K562 (cell line): ENCODE measurements around the gene PRKCE. TPM values are rescaled to one million over a fixed set of nuclear protein-coding genes. Genes with fewer than 3 reads are reported as not detected.

Source experiments
- ATAC-seq: fragments of 200-7000 bp; cut with Tn5 transposase; 3 replicates; pipeline ENCODE4 v1.9.1; 2020; ENCODE audit warnings: moderate library complexity
- BruUV-seq: library from RNA; stranded (reverse); fragments of 400-500 nt; replicated peaks from 2 replicates; lab custom pipeline; 2021; lab: Mats Ljungman, UMichigan
- CTCF ChIA-PET: fragments of 300-600 bp; formaldehyde crosslinking; extraction: SDS; loops from one replicate; lab custom pipeline; 2021; ENCODE audit warnings: low intra/inter-chr PET ratio; lab: Yijun Ruan, JAX
- POLR2A ChIA-PET: fragments of 300-600, 350-650 bp; sonication (Branson Sonifier 250); formaldehyde crosslinking; extraction: SDS; loops from one replicate; lab custom pipeline; 2021; ENCODE audit warnings: antibody characterized with exemption, inconsistent platforms; lab: Yijun Ruan, JAX
- DNase-seq, 4 experiments: peaks; one replicate each; pipeline versions ENCODE4 v3.0.0 to v3.0.0-alpha.2; 2011 to 2018; ENCODE audit warnings: low spot score in 3 of 4, mixed read lengths in 3 of 4; ENCODE audit errors: extremely low read depth in 1 of 4
- FAIRE-seq: peaks from 2 replicates; lab custom pipeline; 2011; peaks lifted over from hg19 to GRCh38; lab: Jason Lieb, UNC
- H2AFZ ChIP-seq: 2 replicates; pipeline ENCODE4 v1.6.0; 2011; ENCODE audit warnings: low read depth, low read length, control low read depth, inconsistent platforms
- H3K27ac ChIP-seq: fragments of 200-600 bp; 3 replicates; pipeline ENCODE4 v1.8.0; 2011; ENCODE audit warnings: low read depth, mild to moderate bottlenecking, control low read depth, inconsistent platforms, low read length, moderate library complexity, mixed read lengths; ENCODE audit errors: extremely low read depth
- H3K27me3 ChIP-seq, 2 experiments: fragments of 300-600 bp in 1 of 2; 2 replicates in 1 of 2; 3 replicates in 1 of 2; pipeline versions ENCODE4 v1.6.0 to v1.8.0; 2011; ENCODE audit warnings: inconsistent platforms in 2 of 2, low read length in 2 of 2, mild to moderate bottlenecking in 1 of 2, mixed read lengths in 1 of 2, moderate library complexity in 1 of 2; ENCODE audit not compliant: control insufficient read depth in 2 of 2, insufficient read depth in 2 of 2
- H3K36me3 ChIP-seq: fragments of 300-600 bp; 3 replicates; pipeline ENCODE4 v1.8.0; 2011; ENCODE audit warnings: mild to moderate bottlenecking, low read length, inconsistent platforms; ENCODE audit not compliant: control insufficient read depth, insufficient read depth
- H3K4me1 ChIP-seq, 2 experiments: fragments of 200-600 bp in 1 of 2; replicated peaks in 1 of 2; 2 replicates in 1 of 2; 3 replicates in 1 of 2; pipeline versions ENCODE4 v1.5.1 to v1.8.0; 2011; ENCODE audit warnings: inconsistent platforms in 2 of 2, low read length in 2 of 2, mild to moderate bottlenecking in 1 of 2, mixed read lengths in 1 of 2, moderate library complexity in 1 of 2; ENCODE audit not compliant: control insufficient read depth in 2 of 2, insufficient read depth in 2 of 2
- H3K4me2 ChIP-seq: 2 replicates; pipeline ENCODE4 v1.6.1; 2011; ENCODE audit warnings: low read length, control low read depth, inconsistent platforms, mixed read lengths; ENCODE audit not compliant: insufficient read depth
- H3K4me3 ChIP-seq: fragments of 200-600 bp; sonication (generic), shearing (Covaris generic); 2 replicates; pipeline ENCODE4 v1.5.1; 2016; ENCODE audit warnings: control low read depth, inconsistent platforms
- H3K79me2 ChIP-seq: fragments of 200-600 bp; 3 replicates; pipeline ENCODE4 v1.8.0; 2011; ENCODE audit warnings: low read length, inconsistent platforms; ENCODE audit not compliant: control insufficient read depth, insufficient read depth
- H3K9ac ChIP-seq, 2 experiments: 2 replicates each; pipeline versions ENCODE4 v1.6.0 to v1.6.1; 2011; ENCODE audit warnings: low read depth in 2 of 2, low read length in 2 of 2, control low read depth in 1 of 2, inconsistent platforms in 1 of 2, mild to moderate bottlenecking in 1 of 2, mixed read lengths in 1 of 2; ENCODE audit not compliant: insufficient read depth in 1 of 2
- H3K9me1 ChIP-seq: one replicate; pipeline ENCODE4 v1.6.0; 2011; ENCODE audit warnings: inconsistent platforms, mild to moderate bottlenecking, low read length, moderate library complexity; ENCODE audit not compliant: control insufficient read depth, insufficient read depth
- H3K9me3 ChIP-seq: replicated peaks from 2 replicates; pipeline ENCODE4 v1.5.1; 2011; ENCODE audit warnings: low read depth, low read length, inconsistent platforms; ENCODE audit not compliant: control insufficient read depth, insufficient read depth
- H4K20me1 ChIP-seq: replicated peaks from 2 replicates; pipeline ENCODE4 v1.6.1; 2011; ENCODE audit warnings: low read length, inconsistent platforms, mixed read lengths; ENCODE audit not compliant: control insufficient read depth, insufficient read depth
- DEAF1 ChIP-seq: fragments of 450-650 bp; formaldehyde crosslinking; IDR thresholded peaks from 2 replicates; pipeline ENCODE4 v1.4.0; 2020; ENCODE audit warnings: mild to moderate bottlenecking, moderate library complexity
- FOXA3 ChIP-seq, 2 experiments: fragments of 450-650 bp in 1 of 2; sonication (generic) in 1 of 2; formaldehyde crosslinking; IDR thresholded peaks in 1 of 2; conservative IDR thresholded peaks in 1 of 2; 2 replicates each; pipeline versions ENCODE4 v1.4.0 to v1.8.0; 2020 to 2022; ENCODE audit warnings: mild to moderate bottlenecking in 2 of 2, missing genetic modification reagents in 1 of 2
- IRF1 ChIP-seq: sonication (generic); formaldehyde crosslinking; IDR thresholded peaks from 2 replicates; pipeline ENCODE4 v1.8.0; 2022; ENCODE audit warnings: missing genetic modification reagents, mild to moderate bottlenecking, borderline replicate concordance
- NFIC ChIP-seq: fragments of 450-650 bp; IDR thresholded peaks from 2 replicates; pipeline ENCODE4 v1.6.1; 2017; ENCODE audit warnings: mild to moderate bottlenecking, inconsistent platforms
- NR1H2 ChIP-seq: sonication (generic); formaldehyde crosslinking; IDR thresholded peaks from 2 replicates; pipeline ENCODE4 v1.4.0; 2020; ENCODE audit warnings: mild to moderate bottlenecking, missing genetic modification reagents
- PPARD ChIP-seq: fragments of 250-450 bp; sonication (Bioruptor Pico); IDR thresholded peaks from 2 replicates; pipeline ENCODE4 v1.8.0; 2022; ENCODE audit warnings: inconsistent platforms, mild to moderate bottlenecking, moderate library complexity
- RBM17 ChIP-seq: fragments of 200-400 bp; formaldehyde crosslinking; IDR thresholded peaks from 2 replicates; pipeline ENCODE4 v1.6.1; 2017; ENCODE audit warnings: low read depth, mild to moderate bottlenecking, low read length, borderline replicate concordance
- ZNF79 ChIP-seq: fragments of 250-450 bp; sonication (Bioruptor Pico); IDR thresholded peaks from 2 replicates; pipeline ENCODE4 v1.4.0; 2020; ENCODE audit warnings: low read depth, mild to moderate bottlenecking, moderate library complexity
- WGBS: fragments of 100-300 bp; shearing (Covaris generic); methylation state at CpG from one replicate; pipeline ENCODE4 v1.1.6; 2016; ENCODE audit warnings: low coverage, mixed read lengths; ENCODE audit not compliant: insufficient coverage; ENCODE audit errors: missing lambda C conversion rate; 5-methylcytosine and 5-hydroxymethylcytosine counted together
- in situ Hi-C: fragments of 300-500 bp; cut with MboI; formaldehyde crosslinking; loops from 4 replicates; pipeline ENCODE4 v1.15.0; 2018; ENCODE audit warnings: inconsistent platforms, mixed read lengths
- intact Hi-C: fragments of 100-400 bp; cut with micrococcal nuclease; formaldehyde crosslinking; loops from 2 replicates; pipeline ENCODE4 v1.14.2; 2022
- polyA plus RNA-seq, 8 experiments: library from polyadenylated mRNA; depleted of rRNA in 4 of 8; stranded (reverse) in 5 of 8; unstranded in 3 of 8; fragments of >200 nt; fragmentation: Nextera tagmentation in 2 of 8; fragmentation: Illumina TruSeq in 1 of 8; extraction: Ambion mirVana in 2 of 8; extraction: Trizol in 1 of 8; gene quantifications; 2 replicates each; pipeline versions ENCODE4 v1.2.1 to v1.2.3, GENCODE V29; 2011 to 2014; ENCODE audit warnings: inconsistent platforms in 1 of 8, missing spikeins in 1 of 8
- total RNA-seq, 7 experiments: library from RNA; depleted of rRNA in 6 of 7; stranded (reverse); fragments of >200 nt in 6 of 7; fragmentation: Illumina TruSeq in 2 of 7; extraction: Trizol in 2 of 7; gene quantifications; 2 replicates each; pipeline versions ENCODE4 v1.2.1 to v1.2.3, GENCODE V29; 2011 to 2021; ENCODE audit warnings: low replicate concordance in 1 of 7

PRKCE gene
- total and polyA plus RNA-seq, 9 of the 15 experiments (the other 6 are each of a cell fraction or from before 2014, with no cell fraction given), result 0.06 to 1.0 (median 0.22) TPM; not detected in 1

GRCh38 chr2:46136481-46136880 is 485.0 kb downstream of the PRKCE start:
- Histone ChIP-seq H3K4me1 (no peaks in the 10 kb centered on the region), H3K9me3 (no peaks in the 10 kb centered on the region), H3K4me3 (no peak overlapping the region), H3K9me1 (no peaks in the 10 kb centered on the region), H2AFZ (no peak overlapping the region), H3K36me3 (no peaks in the 10 kb centered on the region), H4K20me1 (no peaks in the 10 kb centered on the region; the same call in 1 of the 2 replicates), H3K27ac (no peak overlapping the region), H3K27me3 (peaks cover 21 to 24% of the 10 kb centered on the region in 2 experiments; a peak in 4 of 5 replicates), H3K79me2 (no peaks in the 10 kb centered on the region), H3K9ac (no peak overlapping the region), H3K4me2 (no peak overlapping the region)
- no peak for ATAC-seq
- no TSS peak for BruUV-seq
- FAIRE-seq, result no peak
- CTCF ChIA-PET, result no interaction called here
- POLR2A ChIA-PET, result interaction anchor here (0.5 kb wide), 1 partner anchor 174 kb away, joined by 3 read pairs; no protein-coding TSS in a partner anchor
- TF ChIP-seq FOXA3 (CRISPR knock-in tag; conservative IDR thresholded peaks at IDR 0.05 in 1 of 2, IDR thresholded peaks at IDR 0.05 in 1 of 2) (no peak), NFIC (no peak), ZNF79 (CRISPR knock-in tag) (no peak), RBM17 (no peak), IRF1 (no peak), NR1H2 (no peak), PPARD (no peak), DEAF1 (CRISPR knock-in tag) (no peak)
- in situ Hi-C loops, result no loop called here
- intact Hi-C loops, result no loop called here
- 0% methylated on average over 5 of the region's 5 CpGs for WGBS
- DNase-seq, result no peak
